HG03565 (cell line): ENCODE data around the gene B4GALNT4.
"Not testable (repeated sequence)": the region's sequence is repeated elsewhere in the genome, so short reads cannot be mapped to it uniquely, and the experiment has no call there.

Source experiments
- ATAC-seq: cut with Tn5 transposase; IDR thresholded peaks from one replicate; pipeline ENCODE4 v1.9.1; 2021; ENCODE audit warnings: mild to moderate bottlenecking, moderate library complexity; ENCODE audit not compliant: unreplicated experiment

Gene B4GALNT4

GRCh38 chr11:405954-406795 is 36.9 kb downstream of the B4GALNT4 start:
- no peak for ATAC-seq

GRCh38 chr11:406796-407650 is 37.7 kb downstream of the B4GALNT4 start:
- peak; percentile 53 for ATAC-seq

GRCh38 chr11:407651-408123 is 38.4 kb downstream of the B4GALNT4 start:
- no peak for ATAC-seq

GRCh38 chr11:408154-409007 is 39.1 kb downstream of the B4GALNT4 start:
- ATAC-seq: no peak

GRCh38 chr11:409008-409599 is 39.8 kb downstream of the B4GALNT4 start:
- no peak for ATAC-seq

DNA sequence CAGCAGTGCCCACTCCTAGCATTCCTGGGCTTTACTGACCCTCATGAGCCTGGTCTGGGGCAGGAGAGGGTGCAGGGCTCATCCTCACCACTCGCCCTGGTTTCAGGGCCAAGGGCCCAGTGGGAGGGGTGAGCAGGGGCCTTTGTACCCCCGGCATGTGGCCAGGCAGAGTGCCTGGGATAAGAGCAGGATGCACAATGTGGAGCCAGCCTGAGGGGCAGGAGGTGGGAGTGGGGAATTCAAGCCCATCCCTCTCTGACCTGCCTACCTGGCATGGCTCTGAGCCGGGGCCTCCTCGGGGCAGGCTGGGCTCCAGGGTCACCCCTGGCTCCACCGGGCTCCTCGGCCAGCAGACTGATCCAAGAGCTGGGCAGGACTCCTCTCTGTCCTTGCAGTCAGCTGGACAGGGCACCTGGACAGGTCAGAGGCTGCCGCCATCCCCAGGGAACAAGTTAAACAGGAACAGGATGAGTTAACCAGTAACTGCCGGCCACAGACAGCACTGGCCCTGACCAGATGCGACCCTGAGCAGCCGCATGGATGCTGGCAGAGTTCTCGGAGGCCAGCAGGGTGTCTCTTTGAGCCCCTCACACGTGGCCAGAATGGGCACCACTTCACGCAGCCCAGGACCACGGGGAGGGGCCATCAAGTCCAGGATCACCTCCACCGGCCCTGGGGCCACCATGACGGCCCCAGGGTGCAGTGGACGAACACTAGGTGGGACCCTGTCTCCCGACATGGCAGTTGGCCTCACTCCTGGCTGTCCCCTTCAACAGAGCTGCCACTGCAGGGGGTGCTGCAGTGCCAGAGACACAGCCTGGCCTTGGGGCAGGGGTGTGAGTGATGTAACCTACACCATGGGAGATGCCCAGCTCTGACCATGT is 40.5 kb downstream of the B4GALNT4 start:
- ATAC-seq: no peak

GRCh38 chr11:410711-411110 is 41.4 kb downstream of the B4GALNT4 start:
- not testable (repeated sequence) for ATAC-seq

- not testable (repeated sequence) for ATAC-seq
Measured at GRCh38 chr11:411520-411919, 42.2 kb downstream of the B4GALNT4 start.

DNA sequence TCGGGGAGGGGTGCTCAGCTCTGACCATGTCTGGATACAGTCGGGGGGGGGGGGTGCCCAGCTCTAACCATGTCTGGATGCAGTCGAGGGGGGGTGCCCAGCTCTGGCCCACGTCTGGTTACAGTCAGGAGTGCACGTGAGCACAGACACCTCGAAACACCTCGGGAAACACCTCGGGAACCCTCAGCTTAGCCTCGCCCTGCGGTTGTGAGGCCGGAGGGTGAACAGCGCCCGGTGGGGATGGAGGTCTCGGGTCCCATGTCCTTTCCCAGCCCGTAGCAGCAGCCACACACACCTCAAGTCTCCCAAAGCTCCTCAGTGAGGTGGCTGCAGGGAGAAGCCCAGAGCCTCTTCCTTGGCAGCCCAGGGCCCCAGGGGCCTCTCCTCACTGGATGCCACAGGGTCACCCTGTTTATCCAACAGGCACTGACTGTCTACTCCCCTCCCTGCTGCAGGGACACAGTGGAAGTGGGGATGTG is 43.4 kb downstream of the B4GALNT4 start:
- ATAC-seq: no peak

DNA sequence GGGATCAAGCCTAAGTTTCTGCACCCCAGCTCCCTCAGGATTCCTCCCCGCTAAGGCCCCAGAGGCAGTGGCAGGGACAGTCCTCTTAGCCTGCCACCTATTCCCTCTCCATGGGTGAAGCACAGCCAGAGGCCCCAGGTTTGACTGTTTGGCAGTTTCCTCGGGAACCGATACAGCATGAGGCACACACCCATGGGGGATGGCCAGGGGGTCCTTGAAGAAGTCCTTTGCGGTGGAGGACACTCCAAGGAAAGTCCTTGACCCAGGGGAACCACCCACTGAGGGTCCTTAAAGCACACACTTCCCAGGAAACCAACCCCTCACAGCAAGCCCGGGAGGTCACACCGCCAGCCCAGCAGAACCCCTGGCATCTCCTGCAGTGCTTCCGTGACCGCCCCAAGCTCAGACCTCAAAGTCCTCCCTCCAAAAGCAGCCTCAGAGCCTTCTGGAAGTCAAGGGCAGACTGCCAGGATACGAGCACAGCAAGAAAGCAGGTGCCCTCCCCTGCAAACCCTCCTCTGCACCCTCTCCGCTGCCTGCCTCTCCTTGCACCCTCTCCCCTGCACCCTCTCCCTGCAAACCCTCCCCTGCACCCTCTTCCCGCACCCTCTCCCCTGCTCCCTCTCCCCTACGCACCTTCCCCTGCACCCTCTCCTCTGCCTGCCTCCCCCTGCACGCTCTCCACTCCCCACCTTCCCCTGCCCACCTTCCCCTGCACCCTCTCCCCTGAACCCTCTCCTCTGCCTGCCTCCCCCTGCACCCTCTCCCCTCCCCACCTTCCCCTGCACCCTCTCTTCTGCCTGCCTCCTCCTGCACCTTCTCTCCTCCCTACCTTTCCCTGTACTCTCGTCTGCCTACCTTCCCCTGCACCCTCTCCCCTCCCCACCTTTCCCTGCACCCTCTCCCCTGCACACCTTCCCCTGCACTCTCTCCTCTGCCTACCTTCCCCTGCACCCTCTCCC is 44.1 kb downstream of the B4GALNT4 start:
- no peak for ATAC-seq

DNA sequence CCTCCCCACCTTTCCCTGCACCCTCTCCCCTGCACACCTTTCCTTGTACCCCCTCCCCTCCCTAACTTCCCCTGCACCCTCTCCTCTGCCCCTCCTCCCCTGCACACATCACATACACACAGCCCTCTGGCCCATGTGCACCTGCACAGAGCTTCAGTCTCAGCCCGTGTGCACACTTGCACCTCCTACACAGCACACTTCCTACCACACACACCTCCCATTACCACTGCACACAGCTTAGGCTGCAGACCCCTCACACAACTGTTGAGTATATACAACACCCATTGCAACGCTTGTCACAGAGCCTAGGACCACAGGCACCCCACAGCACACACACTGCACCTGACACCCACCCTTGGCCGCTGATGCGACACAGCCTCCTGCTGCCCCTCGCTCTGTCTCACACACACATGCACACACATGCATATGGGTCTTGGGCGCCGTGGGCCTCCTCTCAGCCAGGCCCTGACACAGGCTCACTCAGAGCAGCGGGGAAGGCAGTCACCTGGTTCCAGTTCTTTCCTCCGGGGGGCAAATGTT is 45.1 kb downstream of the B4GALNT4 start:
- no peak for ATAC-seq

- no peak for ATAC-seq
Measured at GRCh38 chr11:415640-416041, 46.3 kb downstream of the B4GALNT4 start.

GRCh38 chr11:416051-416756 is 46.9 kb downstream of the B4GALNT4 start:
- no peak for ATAC-seq

DNA sequence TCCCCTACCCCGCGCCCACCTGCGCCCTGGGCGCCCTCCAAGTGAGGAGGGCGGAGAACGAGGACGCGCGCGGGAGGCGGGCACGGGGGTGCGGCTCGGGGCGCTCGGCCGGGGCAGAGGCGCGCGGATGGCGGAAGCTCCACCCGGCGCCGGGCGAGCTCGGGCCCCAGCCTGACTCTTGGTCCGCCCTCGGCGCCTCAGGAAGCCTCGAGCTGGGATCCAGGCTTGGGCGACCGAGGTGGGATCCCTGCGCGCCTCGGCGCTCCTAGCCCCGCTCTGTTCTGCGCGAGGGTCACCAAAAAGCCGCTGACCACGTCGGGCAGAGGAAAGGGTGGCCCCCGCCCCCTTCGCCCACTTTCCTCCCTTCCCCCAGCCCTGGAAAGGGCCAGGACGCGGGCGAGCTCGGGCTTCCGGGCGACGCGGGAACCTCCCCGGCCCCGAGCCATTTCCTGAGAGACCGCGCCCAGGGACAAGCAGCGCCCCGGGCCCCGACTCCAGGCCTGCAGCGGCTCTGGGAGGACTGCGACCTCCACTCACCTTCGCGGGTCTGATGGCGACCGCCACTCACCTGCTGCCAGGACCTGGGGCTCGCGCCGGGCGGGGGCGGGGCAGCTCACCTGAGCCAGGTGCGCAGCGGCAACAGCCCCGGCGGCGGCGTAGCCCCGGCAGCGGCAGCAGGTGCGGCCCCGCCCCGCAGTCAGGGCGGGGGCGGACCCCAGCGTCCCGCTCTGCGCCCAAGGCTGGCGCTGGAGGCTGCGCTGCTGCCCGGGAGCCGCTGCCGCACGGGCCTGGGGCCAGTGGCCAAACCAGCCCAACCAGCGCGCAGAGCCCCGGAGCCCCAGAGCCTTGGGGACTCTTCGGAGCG is 47.7 kb downstream of the B4GALNT4 start:
- ATAC-seq: no peak

GRCh38 chr11:417652-418342 is 48.5 kb downstream of the B4GALNT4 start:
- no peak for ATAC-seq
